ENCODE data around the gene COPS2. TPM values are rescaled to one million over a fixed set of nuclear protein-coding genes. Genes with fewer than 3 reads are reported as not detected.

COPS2 gene
- total RNA-seq, 1 experiment from 2014 or later: 68.6 TPM

- TF ChIP-seq OVOL2 (CRISPR knock-in tag; IDR thresholded peaks at IDR 0.05; ENCODE audit: borderline replicate concordance) (no peak), GTF2I (CRISPR knock-in tag; conservative IDR thresholded peaks at IDR 0.05) (no peak), GABPB1 (CRISPR knock-in tag; IDR thresholded peaks at IDR 0.05) (no peak; the same call in 1 of the 2 replicates), ARID4B (CRISPR knock-in tag; IDR thresholded peaks at IDR 0.05; ENCODE audit: borderline replicate concordance) (peak; percentile 49; the same call in 1 of the 2 replicates), FOXP1 (CRISPR knock-in tag; IDR thresholded peaks at IDR 0.05; ENCODE audit: borderline replicate concordance) (peak; percentile 69; the same call in 1 of the 2 replicates), ZNF281 (CRISPR knock-in tag; IDR thresholded peaks at IDR 0.05) (peak; percentile 91; the same call in 1 of the 2 replicates), ETV6 (CRISPR knock-in tag; IDR thresholded peaks at IDR 0.05) (peak; percentile 76; the same call in 1 of the 2 replicates), CREM (CRISPR knock-in tag; IDR thresholded peaks at IDR 0.05) (peak; percentile 90), EMX1 (CRISPR knock-in tag; IDR thresholded peaks at IDR 0.05) (no peak), AR (CRISPR knock-in tag; IDR thresholded peaks at IDR 0.05) (no peak), NFE2L1 (CRISPR knock-in tag; IDR thresholded peaks at IDR 0.05) (peak; percentile 85; the same call in 1 of the 2 replicates), FOXK1 (CRISPR knock-in tag; IDR thresholded peaks at IDR 0.05) (peak; percentile 75)
- TF ChIP-seq, protein P1, sequence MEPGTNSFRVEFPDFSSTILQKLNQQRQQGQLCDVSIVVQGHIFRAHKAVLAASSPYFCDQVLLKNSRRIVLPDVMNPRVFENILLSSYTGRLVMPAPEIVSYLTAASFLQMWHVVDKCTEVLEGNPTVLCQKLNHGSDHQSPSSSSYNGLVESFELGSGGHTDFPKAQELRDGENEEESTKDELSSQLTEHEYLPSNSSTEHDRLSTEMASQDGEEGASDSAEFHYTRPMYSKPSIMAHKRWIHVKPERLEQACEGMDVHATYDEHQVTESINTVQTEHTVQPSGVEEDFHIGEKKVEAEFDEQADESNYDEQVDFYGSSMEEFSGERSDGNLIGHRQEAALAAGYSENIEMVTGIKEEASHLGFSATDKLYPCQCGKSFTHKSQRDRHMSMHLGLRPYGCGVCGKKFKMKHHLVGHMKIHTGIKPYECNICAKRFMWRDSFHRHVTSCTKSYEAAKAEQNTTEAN (CRISPR knock-in tag; IDR thresholded peaks at IDR 0.05): no peak
- TF ChIP-seq, protein P2, sequence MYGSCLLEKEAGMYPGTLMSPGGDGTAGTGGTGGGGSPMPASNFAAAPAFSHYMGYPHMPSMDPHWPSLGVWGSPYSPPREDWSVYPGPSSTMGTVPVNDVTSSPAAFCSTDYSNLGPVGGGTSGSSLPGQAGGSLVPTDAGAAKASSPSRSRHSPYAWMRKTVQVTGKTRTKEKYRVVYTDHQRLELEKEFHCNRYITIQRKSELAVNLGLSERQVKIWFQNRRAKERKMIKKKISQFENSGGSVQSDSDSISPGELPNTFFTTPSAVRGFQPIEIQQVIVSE (CRISPR knock-in tag; IDR thresholded peaks at IDR 0.05; ENCODE audit: borderline replicate concordance): no peak
- TF ChIP-seq, protein P3, sequence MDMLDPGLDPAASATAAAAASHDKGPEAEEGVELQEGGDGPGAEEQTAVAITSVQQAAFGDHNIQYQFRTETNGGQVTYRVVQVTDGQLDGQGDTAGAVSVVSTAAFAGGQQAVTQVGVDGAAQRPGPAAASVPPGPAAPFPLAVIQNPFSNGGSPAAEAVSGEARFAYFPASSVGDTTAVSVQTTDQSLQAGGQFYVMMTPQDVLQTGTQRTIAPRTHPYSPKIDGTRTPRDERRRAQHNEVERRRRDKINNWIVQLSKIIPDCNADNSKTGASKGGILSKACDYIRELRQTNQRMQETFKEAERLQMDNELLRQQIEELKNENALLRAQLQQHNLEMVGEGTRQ (CRISPR knock-in tag; IDR thresholded peaks at IDR 0.05): no peak; the same call in 1 of the 2 replicates
- TF ChIP-seq, protein P4, sequence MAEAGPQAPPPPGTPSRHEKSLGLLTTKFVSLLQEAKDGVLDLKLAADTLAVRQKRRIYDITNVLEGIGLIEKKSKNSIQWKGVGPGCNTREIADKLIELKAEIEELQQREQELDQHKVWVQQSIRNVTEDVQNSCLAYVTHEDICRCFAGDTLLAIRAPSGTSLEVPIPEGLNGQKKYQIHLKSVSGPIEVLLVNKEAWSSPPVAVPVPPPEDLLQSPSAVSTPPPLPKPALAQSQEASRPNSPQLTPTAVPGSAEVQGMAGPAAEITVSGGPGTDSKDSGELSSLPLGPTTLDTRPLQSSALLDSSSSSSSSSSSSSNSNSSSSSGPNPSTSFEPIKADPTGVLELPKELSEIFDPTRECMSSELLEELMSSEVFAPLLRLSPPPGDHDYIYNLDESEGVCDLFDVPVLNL (CRISPR knock-in tag; IDR thresholded peaks at IDR 0.05; ENCODE audit: borderline replicate concordance, low read depth): no peak
- TF ChIP-seq, protein P5, sequence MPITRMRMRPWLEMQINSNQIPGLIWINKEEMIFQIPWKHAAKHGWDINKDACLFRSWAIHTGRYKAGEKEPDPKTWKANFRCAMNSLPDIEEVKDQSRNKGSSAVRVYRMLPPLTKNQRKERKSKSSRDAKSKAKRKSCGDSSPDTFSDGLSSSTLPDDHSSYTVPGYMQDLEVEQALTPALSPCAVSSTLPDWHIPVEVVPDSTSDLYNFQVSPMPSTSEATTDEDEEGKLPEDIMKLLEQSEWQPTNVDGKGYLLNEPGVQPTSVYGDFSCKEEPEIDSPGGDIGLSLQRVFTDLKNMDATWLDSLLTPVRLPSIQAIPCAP (CRISPR knock-in tag; IDR thresholded peaks at IDR 0.05): no peak; the same call in 1 of the 2 replicates
- TF ChIP-seq, protein P6, sequence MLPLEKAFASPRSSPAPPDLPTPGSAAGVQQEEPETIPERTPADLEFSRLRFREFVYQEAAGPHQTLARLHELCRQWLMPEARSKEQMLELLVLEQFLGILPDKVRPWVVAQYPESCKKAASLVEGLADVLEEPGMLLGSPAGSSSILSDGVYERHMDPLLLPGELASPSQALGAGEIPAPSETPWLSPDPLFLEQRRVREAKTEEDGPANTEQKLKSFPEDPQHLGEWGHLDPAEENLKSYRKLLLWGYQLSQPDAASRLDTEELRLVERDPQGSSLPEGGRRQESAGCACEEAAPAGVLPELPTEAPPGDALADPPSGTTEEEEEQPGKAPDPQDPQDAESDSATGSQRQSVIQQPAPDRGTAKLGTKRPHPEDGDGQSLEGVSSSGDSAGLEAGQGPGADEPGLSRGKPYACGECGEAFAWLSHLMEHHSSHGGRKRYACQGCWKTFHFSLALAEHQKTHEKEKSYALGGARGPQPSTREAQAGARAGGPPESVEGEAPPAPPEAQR (CRISPR knock-in tag; IDR thresholded peaks at IDR 0.05): no peak
Observed at GRCh38 chr15:49169880-49170597, 14.6 kb upstream of the COPS2 start, which contains the start of gene GALK2 (continued).
